Neutrophil (primary cell): ENCODE results near the gene COL25A1.
"Not testable (repeated sequence)": the region's sequence is repeated elsewhere in the genome, so short reads cannot be mapped to it uniquely, and the experiment has no call there.

Experiments used
- H3K27ac ChIP-seq: fragments of 200-600 bp; sonication (generic); 2 replicates; pipeline ENCODE4 v1.5.1; 2016; ENCODE audit warnings: mild to moderate bottlenecking, moderate library complexity
- H3K27me3 ChIP-seq: fragments of 200-600 bp; sonication (generic); 2 replicates; pipeline ENCODE4 v1.6.0; 2016; ENCODE audit warnings: mild to moderate bottlenecking
- H3K36me3 ChIP-seq: fragments of 200-600 bp; sonication (generic); 2 replicates; pipeline ENCODE4 v1.5.1; 2017
- H3K4me1 ChIP-seq, 2 experiments: fragments of 200-600 bp in 1 of 2; sonication (generic) in 1 of 2; 1 replicate in 1 of 2; 2 replicates in 1 of 2; pipeline versions ENCODE4 v1.5.1 to v1.6.1; 2013 to 2016; ENCODE audit warnings: low read depth in 1 of 2, low read length in 1 of 2, mild to moderate bottlenecking in 1 of 2, moderate library complexity in 1 of 2; ENCODE audit not compliant: control insufficient read depth in 1 of 2, insufficient read depth in 1 of 2
- H3K4me3 ChIP-seq, 2 experiments: fragments of 200-600 bp in 1 of 2; sonication (generic) in 1 of 2; 1 replicate in 1 of 2; 2 replicates in 1 of 2; pipeline ENCODE4 v1.5.1; 2013 to 2016; ENCODE audit warnings: low read depth in 1 of 2, low read length in 1 of 2, mild to moderate bottlenecking in 1 of 2, moderate library complexity in 1 of 2
- H3K9me3 ChIP-seq: fragments of 200-600 bp; sonication (generic); 2 replicates; pipeline ENCODE4 v1.5.1; 2016
- TF ChIP-seq, protein P1 (sequence below): fragments of 200-600 bp; sonication (generic); IDR thresholded peaks from 2 replicates; pipeline ENCODE4 v1.5.1; 2016; ENCODE audit warnings: antibody characterized with exemption

COL25A1 gene

DNA sequence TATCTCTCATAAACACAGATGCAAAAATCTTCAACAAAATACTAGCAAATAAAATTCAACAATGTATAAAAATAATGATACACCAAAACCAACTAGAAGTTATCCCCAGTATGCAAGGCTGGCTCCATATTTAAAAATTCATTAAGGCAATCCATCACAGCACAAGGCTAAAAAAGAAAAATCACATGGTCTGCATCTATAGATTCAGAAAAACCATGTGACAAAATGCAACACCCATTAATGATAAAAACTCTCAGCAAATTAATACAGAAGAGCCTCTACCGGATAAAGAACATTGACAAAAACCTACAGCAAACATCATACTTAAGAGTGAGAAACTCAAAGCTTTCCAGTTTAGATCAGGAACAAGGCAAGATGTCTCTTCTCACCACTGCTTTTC is 182.6 kb downstream of the COL25A1 start:
- Histone ChIP-seq H3K4me3 (no peak overlapping the region), H3K36me3 (no peaks in the 10 kb centered on the region), H3K4me1 (no peaks in the 10 kb centered on the region), H3K27ac (no peak overlapping the region), H3K9me3 (no peaks in the 10 kb centered on the region), H3K27me3 (no peaks in the 10 kb centered on the region)
- TF ChIP-seq, protein P1, sequence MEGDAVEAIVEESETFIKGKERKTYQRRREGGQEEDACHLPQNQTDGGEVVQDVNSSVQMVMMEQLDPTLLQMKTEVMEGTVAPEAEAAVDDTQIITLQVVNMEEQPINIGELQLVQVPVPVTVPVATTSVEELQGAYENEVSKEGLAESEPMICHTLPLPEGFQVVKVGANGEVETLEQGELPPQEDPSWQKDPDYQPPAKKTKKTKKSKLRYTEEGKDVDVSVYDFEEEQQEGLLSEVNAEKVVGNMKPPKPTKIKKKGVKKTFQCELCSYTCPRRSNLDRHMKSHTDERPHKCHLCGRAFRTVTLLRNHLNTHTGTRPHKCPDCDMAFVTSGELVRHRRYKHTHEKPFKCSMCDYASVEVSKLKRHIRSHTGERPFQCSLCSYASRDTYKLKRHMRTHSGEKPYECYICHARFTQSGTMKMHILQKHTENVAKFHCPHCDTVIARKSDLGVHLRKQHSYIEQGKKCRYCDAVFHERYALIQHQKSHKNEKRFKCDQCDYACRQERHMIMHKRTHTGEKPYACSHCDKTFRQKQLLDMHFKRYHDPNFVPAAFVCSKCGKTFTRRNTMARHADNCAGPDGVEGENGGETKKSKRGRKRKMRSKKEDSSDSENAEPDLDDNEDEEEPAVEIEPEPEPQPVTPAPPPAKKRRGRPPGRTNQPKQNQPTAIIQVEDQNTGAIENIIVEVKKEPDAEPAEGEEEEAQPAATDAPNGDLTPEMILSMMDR, result no peak

DNA sequence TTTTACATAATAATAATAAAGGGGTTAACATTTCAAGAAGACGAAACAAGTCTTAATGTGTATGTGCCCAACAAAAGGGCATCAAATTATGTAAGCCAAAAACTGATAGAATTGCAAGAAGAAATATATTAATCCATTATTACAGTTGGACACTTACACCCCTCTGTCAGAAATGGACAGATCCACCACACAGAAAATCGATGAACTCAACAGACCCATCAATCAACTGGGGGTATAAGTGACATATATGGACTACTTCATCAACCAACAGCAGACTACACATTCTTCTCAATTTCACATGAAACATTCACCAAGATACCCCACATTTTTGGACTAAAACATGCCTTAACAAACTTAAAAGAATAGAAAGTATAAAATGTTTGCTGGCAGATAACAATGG is 183.8 kb downstream of the COL25A1 start:
- no peaks in the 10 kb centered on the region for H3K36me3 ChIP-seq
- H3K27me3 ChIP-seq, result no peaks in the 10 kb centered on the region
- TF ChIP-seq, protein P1, result no peak

DNA sequence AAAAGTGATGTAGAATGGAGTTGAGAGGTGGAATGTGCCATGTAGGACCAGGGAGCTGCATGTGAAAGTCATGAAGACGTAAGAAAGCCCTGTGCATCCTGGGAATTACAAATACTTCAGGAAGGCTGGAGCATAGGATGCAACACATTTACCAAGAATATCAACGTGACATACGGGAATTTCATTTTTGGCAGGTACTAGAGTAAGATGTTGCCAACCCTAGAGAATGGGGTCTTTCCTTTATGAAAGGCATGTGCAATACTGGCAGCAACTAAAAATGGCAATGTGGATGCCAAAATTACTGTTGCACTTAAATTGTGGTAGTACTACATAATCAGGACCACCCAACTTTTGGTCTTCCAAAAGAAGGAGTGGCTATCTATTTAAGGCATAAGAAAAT is 188.0 kb downstream of the COL25A1 start:
- H3K36me3 ChIP-seq, result no peaks in the 10 kb centered on the region
- no peaks in the 10 kb centered on the region for H3K9me3 ChIP-seq
- H3K4me1 ChIP-seq, result no peaks in the 10 kb centered on the region
- no peak overlapping the region for H3K27ac ChIP-seq
- H3K27me3 ChIP-seq, result no peaks in the 10 kb centered on the region
- H3K4me3 ChIP-seq, result no peak overlapping the region
- TF ChIP-seq, protein P1, result no peak

More for the DNA sequence above, 183.8 kb downstream of the COL25A1 start:
- Histone ChIP-seq H3K9me3 (no peaks in the 10 kb centered on the region), H3K27ac (no peak overlapping the region), H3K4me3 (no peak overlapping the region), H3K4me1 (no peaks in the 10 kb centered on the region)

DNA sequence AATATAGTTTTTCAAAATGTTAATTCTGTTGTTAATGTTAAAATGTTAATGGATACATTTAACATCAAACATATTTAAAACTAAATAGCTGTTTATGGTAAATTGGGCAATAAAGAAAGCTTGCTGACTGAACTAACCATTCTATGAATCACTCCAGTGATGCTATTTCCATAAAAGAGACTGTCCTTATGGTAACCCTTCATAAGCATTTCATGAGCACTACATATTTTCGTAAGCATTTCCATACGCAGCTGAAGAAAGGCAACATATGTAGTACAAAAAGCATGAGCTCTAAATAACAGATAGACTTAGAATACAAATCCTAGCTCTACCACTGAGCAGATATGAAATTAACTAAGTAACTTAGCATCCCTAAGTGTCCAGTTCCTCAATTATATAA is 188.9 kb downstream of the COL25A1 start:
- TF ChIP-seq, protein P1, result no peak
- H3K36me3 ChIP-seq, result no peaks in the 10 kb centered on the region
- no peaks in the 10 kb centered on the region for H3K27me3 ChIP-seq
- H3K9me3 ChIP-seq, result no peaks in the 10 kb centered on the region
- H3K27ac ChIP-seq, result no peak overlapping the region
- H3K4me3 ChIP-seq, result no peak overlapping the region
- H3K4me1 ChIP-seq, result no peaks in the 10 kb centered on the region

DNA sequence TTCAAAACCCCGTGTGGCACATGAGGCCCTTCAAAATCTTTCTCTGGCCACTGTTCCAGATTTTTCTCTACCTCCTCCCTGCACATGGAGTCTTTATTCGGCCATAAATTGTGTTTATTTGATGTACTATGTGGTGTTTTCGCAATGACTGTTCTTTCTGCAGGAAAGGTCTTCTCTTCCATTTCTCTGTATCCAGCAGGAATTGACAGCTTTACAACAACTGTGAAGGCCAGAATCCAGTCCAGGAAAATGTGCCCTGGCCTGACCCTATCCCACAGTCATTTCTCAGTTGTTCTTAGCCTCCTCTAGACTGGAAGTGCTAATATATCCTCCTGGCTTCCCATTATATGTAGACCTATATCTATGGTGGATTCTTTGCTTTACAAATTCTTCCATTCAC is 191.4 kb downstream of the COL25A1 start:
- Histone ChIP-seq H3K4me1 (no peaks in the 10 kb centered on the region), H3K36me3 (no peaks in the 10 kb centered on the region), H3K27me3 (no peaks in the 10 kb centered on the region), H3K27ac (no peak overlapping the region), H3K9me3 (no peaks in the 10 kb centered on the region), H3K4me3 (no peak overlapping the region)
- TF ChIP-seq, protein P1, result no peak

DNA sequence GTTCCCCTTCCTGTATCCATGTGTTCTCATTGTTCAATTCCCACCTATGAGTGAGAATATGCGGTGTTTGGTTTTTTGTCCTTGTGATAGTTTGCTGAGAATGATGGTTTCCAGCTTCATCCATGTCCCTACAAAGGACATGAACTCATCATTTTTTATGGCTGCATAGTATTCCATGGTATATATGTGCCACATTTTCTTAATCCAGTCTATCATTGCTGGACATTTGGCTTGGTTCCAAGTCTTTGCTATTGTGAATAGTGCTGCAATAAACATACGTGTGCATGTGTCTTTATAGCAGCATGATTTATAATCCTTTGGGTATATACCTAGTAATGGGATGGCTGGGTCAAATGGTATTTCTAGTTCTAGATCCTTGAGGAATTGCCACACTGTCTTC is 194.2 kb downstream of the COL25A1 start:
- H3K9me3 ChIP-seq, H3K4me3 ChIP-seq, H3K36me3 ChIP-seq, H3K27ac ChIP-seq, H3K27me3 ChIP-seq, H3K4me1 ChIP-seq: not testable (repeated sequence)
